ENCODE measurements around the gene ASH1L. TPM values are rescaled to one million over a fixed set of nuclear protein-coding genes. Genes with fewer than 3 reads are reported as not detected.

ASH1L gene
- total RNA-seq, 1 experiment from 2014 or later, result 30.5 TPM

- Histone ChIP-seq H3K9ac (ENCODE audit: low read length) (no peak overlapping the region), H3K36me3 (ENCODE audit: control insufficient read depth in 1 of 2, insufficient read depth in 2 of 2, low read length in 2 of 2) (no peaks in the 10 kb centered on the region), H3K27me3 (ENCODE audit: insufficient read depth, low read length) (no peaks in the 10 kb centered on the region), H3K27ac (ENCODE audit: low read depth, low read length) (no peak overlapping the region), H3K9me2 (ENCODE audit: insufficient read depth) (no peaks in the 10 kb centered on the region), H3K4me3 (replicated peaks in 1 of 2; ENCODE audit: low read depth in 1 of 2, low read length in 2 of 2) (no peak overlapping the region), H4K20me1 (ENCODE audit: insufficient read depth) (no peaks in the 10 kb centered on the region), H3K79me2 (ENCODE audit: insufficient read depth, low read length) (no peaks in the 10 kb centered on the region), H3K4me1 (ENCODE audit: control insufficient read depth in 1 of 2, insufficient read depth in 2 of 2, low read length in 2 of 2) (no peaks in the 10 kb centered on the region; a peak in 1 of 4 replicates), H2AFZ (ENCODE audit: low read depth, low read length, poor library complexity, severe bottlenecking) (no peak overlapping the region), H3K9me3 (ENCODE audit: control insufficient read depth in 1 of 2, insufficient read depth in 1 of 2, low read depth in 1 of 2, low read length in 2 of 2) (no peaks in the 10 kb centered on the region), H3K4me2 (ENCODE audit: low read length) (no peak overlapping the region)
- no peak for ATAC-seq
- POLR2A ChIA-PET, result no interaction called here
- DNase-seq (ENCODE audit: low read depth, low spot score), result no peak
- TF ChIP-seq RAD21 (IDR thresholded peaks at IDR 0.05; ENCODE audit: low read depth), result no peak
- no peak for TF ChIP-seq SP1 (IDR thresholded peaks at IDR 0.05; ENCODE audit: low read depth)
- no peak for TF ChIP-seq SIN3A (IDR thresholded peaks at IDR 0.05; ENCODE audit: low read depth)
- no peak for TF ChIP-seq MAX (IDR thresholded peaks at IDR 0.05)
- TF ChIP-seq TCF7L2 (IDR thresholded peaks at IDR 0.05; ENCODE audit: borderline replicate concordance, extremely low read depth, insufficient read depth, insufficient read length), result no peak
- TF ChIP-seq ELF1 (IDR thresholded peaks at IDR 0.05; ENCODE audit: borderline replicate concordance, low read depth), result no peak
- no peak for TF ChIP-seq JUND (IDR thresholded peaks at IDR 0.05)
- TF ChIP-seq SRF (IDR thresholded peaks at IDR 0.05; ENCODE audit: low read depth), result no peak
- TF ChIP-seq POLR2A (IDR thresholded peaks at IDR 0.05; ENCODE audit: borderline replicate concordance, extremely low read depth, insufficient read depth, insufficient read length), result no peak
- no peak for TF ChIP-seq YY1 (IDR thresholded peaks at IDR 0.05; ENCODE audit: extremely low read depth, insufficient replicate concordance, low read depth, low read length)
- no peak for TF ChIP-seq REST (IDR thresholded peaks at IDR 0.05; ENCODE audit: low read depth)
- TF ChIP-seq CEBPB (IDR thresholded peaks at IDR 0.05; ENCODE audit: low read depth), result no peak
- TF ChIP-seq FOSL1 (IDR thresholded peaks at IDR 0.05; ENCODE audit: low read depth), result no peak
- no peak for TF ChIP-seq EGR1 (IDR thresholded peaks at IDR 0.05; ENCODE audit: low read depth)
- no peak for TF ChIP-seq ZNF274 (IDR thresholded peaks at IDR 0.05; ENCODE audit: low read depth, low read length)
- RAD21 ChIA-PET (ENCODE audit: low non-redundant PET in 1 of 2, low total read pairs in 2 of 2, uncharacterized antibody in 2 of 2, unreplicated experiment in 2 of 2), result no interaction called here
- intact Hi-C loops (cut with micrococcal nuclease), result no loop called here
- no TSS peak for BruUV-seq (replicated peaks)
- CTCF ChIA-PET, result no interaction called here
Measured at GRCh38 chr1:155296661-155297060, 265.9 kb downstream of the ASH1L start.

Measured in HCT116 (cell line).